Muscle of arm (tissue), 12 donors: ENCODE results near the gene SPRTN. TPM values are rescaled to one million over a fixed set of nuclear protein-coding genes. Genes with fewer than 3 reads are reported as not detected.

Experiments used
- polyA plus RNA-seq, 12 donors: library from polyadenylated mRNA; unstranded; fragments of 120-200 nt; gene quantifications; one replicate each; pipeline ENCODE4 v1.2.1, GENCODE V29; 2013; ENCODE audit not compliant: insufficient read length in 12 of 12

SPRTN gene
- polyA plus RNA-seq, 12 donors = 6.1 to 13.3 (median 8.5) TPM; not detected in 1

Other genes with a start within 250 kb of the SPRTN start
- under 1 TPM in 10 of 12 donors, not detected in 2; 0.04 to 0.21 (median 0.08) TPM for gene TRIM67, start 176.2 kb upstream of the SPRTN start, polyA plus RNA-seq
- gene GNPAT, start 97.1 kb upstream of the SPRTN start, polyA plus RNA-seq = 10 to 100 TPM in 11 of 12 donors, not detected in 1; 42.7 to 72.3 (median 62.8) TPM
- gene EXOC8, start 441 bp upstream of the SPRTN start, polyA plus RNA-seq = 1 to 10 TPM in 11 of 12 donors, not detected in 1; 6.8 to 8.6 (median 7.8) TPM
- 10 to 100 TPM in 11 of 12 donors, not detected in 1; 37.0 to 76.6 (median 48.7) TPM for gene EGLN1, start 84.0 kb downstream of the SPRTN start, polyA plus RNA-seq
- 10 to 100 TPM in 11 of 12 donors, not detected in 1; 28.1 to 41.1 (median 37.4) TPM for gene TSNAX, start 190.4 kb downstream of the SPRTN start, polyA plus RNA-seq